Measurements from ENCODE around the gene SLBP.
"Not testable (repeated sequence)": the region's sequence is repeated elsewhere in the genome, so short reads cannot be mapped to it uniquely, and the experiment has no call there.

The SLBP gene

GRCh38 chr4:1705732-1706131, 6.4 kb downstream of the SLBP start:
- DNase-seq = no peak

- no peak for DNase-seq
These were observed 8.3 kb downstream of the SLBP start for GRCh38 chr4:1703867-1704266.

GRCh38 chr4:1701671-1702070, 10.4 kb downstream of the SLBP start:
- DNase-seq = not testable (repeated sequence)

GRCh38 chr4:1695913-1696312, 16.2 kb downstream of the SLBP start:
- DNase-seq = no peak

- DNase-seq = peak; percentile 83
These were observed 18.8 kb downstream of the SLBP start for GRCh38 chr4:1693131-1693896.

GRCh38 chr4:1691737-1692373, 20.3 kb downstream of the SLBP start:
- DNase-seq = no peak

GRCh38 chr4:1690698-1691097, 21.4 kb downstream of the SLBP start:
- no peak for DNase-seq

GRCh38 chr4:1686440-1687036, 25.6 kb downstream of the SLBP start:
- no peak for DNase-seq

GRCh38 chr4:1685235-1686150, 26.6 kb downstream of the SLBP start:
- no peak for DNase-seq

GRCh38 chr4:1684506-1685234, 27.4 kb downstream of the SLBP start:
- no peak for DNase-seq

GRCh38 chr4:1683736-1684505, 28.2 kb downstream of the SLBP start, which contains the start of gene FAM53A:
FAM53A (minus strand) TSS chr4:1684313; CDS start chr4:1668741, 15,572 bp downstream.
- peak; percentile 87 for DNase-seq

- DNase-seq = no peak
These were observed 28.8 kb downstream of the SLBP start for GRCh38 chr4:1683261-1683735.

- no peak for DNase-seq
These were observed 29.3 kb downstream of the SLBP start for GRCh38 chr4:1682860-1683259.

- DNase-seq = no peak
These were observed 33.9 kb downstream of the SLBP start for GRCh38 chr4:1678244-1678643.

- DNase-seq = no peak
These were observed 35.3 kb downstream of the SLBP start for GRCh38 chr4:1676605-1677525.

- no peak for DNase-seq
These were observed 36.3 kb downstream of the SLBP start for GRCh38 chr4:1675802-1676137.

GRCh38 chr4:1675136-1675801, 36.9 kb downstream of the SLBP start:
- no peak for DNase-seq

GRCh38 chr4:1674682-1675081, 37.4 kb downstream of the SLBP start:
- DNase-seq = no peak

GRCh38 chr4:1673671-1674070, 38.4 kb downstream of the SLBP start:
- DNase-seq = no peak

GRCh38 chr4:1671011-1671410, 41.1 kb downstream of the SLBP start:
- DNase-seq = not testable (repeated sequence)

Data from CD4-positive, alpha-beta T cell treated with Interleukin-4 for 4 hours (primary cell).